ENCODE measurements around the gene VKORC1. TPM values are rescaled to one million over a fixed set of nuclear protein-coding genes. Genes with fewer than 3 reads are reported as not detected.

Gene VKORC1
- total RNA-seq, 1 experiment from 2014 or later = 83.8 TPM

GRCh38 chr16:31089199-31089598 lies 5.4 kb downstream of the VKORC1 start:
- Histone ChIP-seq H3K4me3 (replicated peaks in 1 of 2; ENCODE audit: low read depth in 1 of 2, low read length in 2 of 2) (no peak overlapping the region), H3K4me2 (ENCODE audit: low read length) (no peak overlapping the region), H3K9me3 (ENCODE audit: control insufficient read depth in 1 of 2, insufficient read depth in 1 of 2, low read depth in 1 of 2, low read length in 2 of 2) (no peaks in the 10 kb centered on the region), H3K79me2 (ENCODE audit: insufficient read depth, low read length) (peaks cover 34% of the 10 kb centered on the region), H3K4me1 (ENCODE audit: control insufficient read depth in 1 of 2, insufficient read depth in 2 of 2, low read length in 2 of 2) (peaks cover 5 to 12% of the 10 kb centered on the region in 2 experiments; a peak in 3 of 4 replicates), H2AFZ (ENCODE audit: low read depth, low read length, poor library complexity, severe bottlenecking) (no peak overlapping the region), H3K9me2 (ENCODE audit: insufficient read depth) (no peaks in the 10 kb centered on the region), H3K36me3 (ENCODE audit: control insufficient read depth in 1 of 2, insufficient read depth in 2 of 2, low read length in 2 of 2) (peaks cover 0 to 8% of the 10 kb centered on the region in 2 experiments; a peak in 3 of 4 replicates), H4K20me1 (ENCODE audit: insufficient read depth) (no peaks in the 10 kb centered on the region), H3K27ac (ENCODE audit: low read depth, low read length) (no peak overlapping the region), H3K9ac (ENCODE audit: low read length) (no peak overlapping the region), H3K27me3 (ENCODE audit: insufficient read depth, low read length) (no peaks in the 10 kb centered on the region)
- no TSS peak for BruUV-seq (replicated peaks)
- POLR2A ChIA-PET = no interaction called here
- ATAC-seq (no peak), DNase-seq (ENCODE audit: low read depth, low spot score) (no peak)
- intact Hi-C loops (cut with micrococcal nuclease) = no loop called here
- RAD21 ChIA-PET (ENCODE audit: low non-redundant PET in 1 of 2, low total read pairs in 2 of 2, uncharacterized antibody in 2 of 2, unreplicated experiment in 2 of 2) = no interaction called here
- CTCF ChIA-PET = no interaction called here
- TF ChIP-seq EGR1 (IDR thresholded peaks at IDR 0.05; ENCODE audit: low read depth) (no peak), ATF3 (IDR thresholded peaks at IDR 0.05) (no peak)

- Histone ChIP-seq H3K79me2 (ENCODE audit: insufficient read depth, low read length) (peaks cover 28% of the 10 kb centered on the region), H3K9me3 (ENCODE audit: control insufficient read depth in 1 of 2, insufficient read depth in 1 of 2, low read depth in 1 of 2, low read length in 2 of 2) (no peaks in the 10 kb centered on the region), H3K4me2 (ENCODE audit: low read length) (no peak within 1 kb of the TSS), H3K9me2 (ENCODE audit: insufficient read depth) (no peaks in the 10 kb centered on the region), H3K27ac (ENCODE audit: low read depth, low read length) (no peak within 1 kb of the TSS), H3K4me1 (ENCODE audit: control insufficient read depth in 1 of 2, insufficient read depth in 2 of 2, low read length in 2 of 2) (peaks cover 5 to 12% of the 10 kb centered on the region in 2 experiments; a peak in 3 of 4 replicates), H2AFZ (ENCODE audit: low read depth, low read length, poor library complexity, severe bottlenecking) (no peak within 1 kb of the TSS), H3K27me3 (ENCODE audit: insufficient read depth, low read length) (no peaks in the 10 kb centered on the region), H4K20me1 (ENCODE audit: insufficient read depth) (no peaks in the 10 kb centered on the region), H3K4me3 (replicated peaks in 1 of 2; ENCODE audit: low read depth in 1 of 2, low read length in 2 of 2) (no peak within 1 kb of the TSS), H3K9ac (ENCODE audit: low read length) (no peak within 1 kb of the TSS), H3K36me3 (ENCODE audit: control insufficient read depth in 1 of 2, insufficient read depth in 2 of 2, low read length in 2 of 2) (peaks cover 0 to 9% of the 10 kb centered on the region in 2 experiments; a peak in 3 of 4 replicates)
- ChIA-PET RAD21 (ENCODE audit: low non-redundant PET in 1 of 2, low total read pairs in 2 of 2, uncharacterized antibody in 2 of 2, unreplicated experiment in 2 of 2) (no interaction called here), POLR2A (no interaction called here), CTCF (no interaction called here)
- no TSS peak for BruUV-seq (replicated peaks)
- DNase-seq (ENCODE audit: low read depth, low spot score) (no peak), ATAC-seq (no peak)
- intact Hi-C loops (cut with micrococcal nuclease) = no loop called here
- no peak for TF ChIP-seq ZNF274 (IDR thresholded peaks at IDR 0.05; ENCODE audit: low read depth, low read length)
- TF ChIP-seq EZH2 (IDR thresholded peaks at IDR 0.05) = no peak
- TF ChIP-seq ATF3 (IDR thresholded peaks at IDR 0.05) = no peak
- no peak for TF ChIP-seq JUND (IDR thresholded peaks at IDR 0.05)
- TF ChIP-seq EGR1 (IDR thresholded peaks at IDR 0.05; ENCODE audit: low read depth) = no peak
Measured at GRCh38 chr16:31088459-31089183, 6.0 kb downstream of the VKORC1 start, which contains the start of gene PRSS53. TSS of gene PRSS53 (minus strand) at chr16:31088943. CDS start at chr16:31088809, 134 bp downstream.

Measured in HCT116 (cell line).